Ishikawa (cell line): ENCODE results near the gene POLE4.

Experiments
- CEBPB ChIP-seq: IDR thresholded peaks from 2 replicates; pipeline ENCODE4 v1.6.1; 2012
- EP300 ChIP-seq: IDR thresholded peaks from 2 replicates; pipeline ENCODE4 v1.6.1; 2012; ENCODE audit warnings: borderline replicate concordance
- RAD21 ChIP-seq: IDR thresholded peaks from 2 replicates; pipeline ENCODE4 v1.6.1; 2012; ENCODE audit warnings: low read depth
- REST ChIP-seq: IDR thresholded peaks from 2 replicates; pipeline ENCODE4 v1.6.1; 2012; ENCODE audit warnings: low read depth, mild to moderate bottlenecking
- TAF1 ChIP-seq: IDR thresholded peaks from 2 replicates; pipeline ENCODE4 v1.6.1; 2012; ENCODE audit warnings: low read depth, mild to moderate bottlenecking

GRCh38 chr2:74908748-74909444, 49.5 kb upstream of the POLE4 start:
- TF ChIP-seq TAF1 (no peak), CEBPB (no peak), RAD21 (no peak), EP300 (no peak), REST (no peak)
